ENCODE data around the gene MELK.

MELK gene

DNA sequence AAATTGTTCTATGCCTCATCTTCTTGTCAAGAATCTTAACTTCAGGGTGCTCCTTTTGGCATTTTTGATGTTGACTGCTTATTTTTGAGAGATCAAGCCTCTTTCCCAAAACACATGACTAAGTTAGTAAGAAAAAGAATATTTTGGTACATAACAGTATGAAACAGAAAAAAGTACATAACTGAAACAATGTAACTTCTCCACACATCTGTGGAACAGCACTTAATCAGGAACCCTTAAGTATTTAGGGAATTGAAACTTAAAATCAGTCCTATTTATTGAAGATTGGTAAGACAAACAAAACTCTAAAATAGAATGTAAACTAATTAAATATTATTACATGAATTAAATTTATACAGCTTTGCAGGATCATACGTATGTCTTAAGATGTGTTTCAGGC, 103.4 kb downstream of the MELK start:
- DNase-seq (ENCODE audit: low spot score): no peak

DNA sequence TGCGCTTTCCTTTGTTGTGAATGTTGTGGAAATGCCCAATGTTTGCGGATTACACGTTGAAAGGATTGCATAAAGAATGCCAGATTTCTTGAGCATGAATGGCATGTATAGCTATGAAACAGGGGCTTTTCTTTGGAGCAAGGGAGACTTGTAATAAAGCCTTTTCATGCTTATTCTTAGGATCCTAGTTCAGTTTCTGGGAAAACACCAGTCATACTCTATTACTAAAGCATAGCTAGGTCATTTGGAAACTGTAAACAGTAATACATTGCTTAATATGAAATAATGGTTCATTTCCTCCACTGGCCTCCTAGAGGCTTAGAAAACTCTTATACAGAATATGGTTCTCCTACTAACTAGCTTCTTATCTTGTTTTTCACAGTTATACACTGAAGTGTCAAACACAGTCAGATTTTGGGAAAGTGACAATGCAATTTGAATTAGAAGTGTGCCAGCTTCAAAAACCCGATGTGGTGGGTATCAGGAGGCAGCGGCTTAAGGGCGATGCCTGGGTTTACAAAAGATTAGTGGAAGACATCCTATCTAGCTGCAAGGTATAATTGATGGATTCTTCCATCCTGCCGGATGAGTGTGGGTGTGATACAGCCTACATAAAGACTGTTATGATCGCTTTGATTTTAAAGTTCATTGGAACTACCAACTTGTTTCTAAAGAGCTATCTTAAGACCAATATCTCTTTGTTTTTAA, 104.2 kb downstream of the MELK start:
- no peak for DNase-seq (ENCODE audit: low spot score)

DNA sequence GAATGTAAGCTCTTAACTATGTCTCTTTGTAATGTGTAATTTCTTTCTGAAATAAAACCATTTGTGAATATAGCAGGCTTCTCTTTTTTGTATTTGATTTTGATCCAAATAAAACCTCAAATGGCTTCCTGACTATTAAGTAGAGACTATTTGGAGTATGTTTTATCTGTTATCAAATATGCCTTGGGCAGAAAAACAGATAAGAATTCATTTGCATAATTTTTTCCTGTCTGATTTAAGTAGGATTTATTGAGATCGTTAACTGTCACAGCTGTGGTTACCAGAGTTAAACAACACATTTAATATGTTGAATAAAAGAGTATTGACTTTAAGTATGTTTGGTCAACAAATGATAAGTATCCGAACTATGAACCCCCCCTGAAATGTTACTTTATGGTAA, 104.9 kb downstream of the MELK start:
- no peak for DNase-seq (ENCODE audit: low spot score)

DNA sequence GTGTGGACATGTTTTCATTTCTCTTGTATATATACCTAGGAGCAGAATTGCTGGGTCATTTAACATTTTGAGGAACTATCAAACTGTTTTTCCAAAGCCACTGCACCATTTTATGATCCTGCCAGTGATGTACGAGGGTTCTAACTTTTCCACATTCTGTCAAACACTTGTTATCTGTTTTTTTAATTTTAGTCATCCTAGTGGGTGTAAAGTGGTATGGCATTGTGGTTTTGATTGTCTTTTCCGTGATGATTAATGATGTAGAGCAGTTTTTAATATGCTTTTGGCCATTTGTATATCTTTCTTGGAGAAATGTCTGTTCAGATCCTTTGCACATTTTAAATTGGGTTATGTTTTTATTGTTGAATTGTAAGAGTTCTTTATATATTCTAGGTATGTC, 107.0 kb downstream of the MELK start:
- no peak for DNase-seq (ENCODE audit: low spot score)

DNA sequence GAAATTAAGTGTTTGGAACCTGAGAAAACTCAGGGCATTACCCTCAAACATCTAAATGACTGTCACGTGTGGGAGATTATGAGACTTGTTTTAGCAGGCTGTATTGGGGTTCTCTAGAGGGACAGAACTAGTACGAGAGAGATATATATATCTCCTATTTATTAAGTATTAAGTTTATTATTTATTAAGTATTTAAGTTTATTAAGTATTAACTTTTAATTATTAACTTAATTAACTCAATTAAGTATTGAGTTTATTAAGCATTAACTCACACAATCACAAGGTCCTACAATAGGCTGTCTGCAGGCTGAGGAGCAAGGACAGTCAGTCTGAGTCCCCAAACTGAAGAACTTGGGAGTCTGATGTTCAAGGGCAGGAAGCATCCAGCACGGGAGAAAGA, 113.8 kb downstream of the MELK start:
- no peak for DNase-seq (ENCODE audit: low spot score)

DNA sequence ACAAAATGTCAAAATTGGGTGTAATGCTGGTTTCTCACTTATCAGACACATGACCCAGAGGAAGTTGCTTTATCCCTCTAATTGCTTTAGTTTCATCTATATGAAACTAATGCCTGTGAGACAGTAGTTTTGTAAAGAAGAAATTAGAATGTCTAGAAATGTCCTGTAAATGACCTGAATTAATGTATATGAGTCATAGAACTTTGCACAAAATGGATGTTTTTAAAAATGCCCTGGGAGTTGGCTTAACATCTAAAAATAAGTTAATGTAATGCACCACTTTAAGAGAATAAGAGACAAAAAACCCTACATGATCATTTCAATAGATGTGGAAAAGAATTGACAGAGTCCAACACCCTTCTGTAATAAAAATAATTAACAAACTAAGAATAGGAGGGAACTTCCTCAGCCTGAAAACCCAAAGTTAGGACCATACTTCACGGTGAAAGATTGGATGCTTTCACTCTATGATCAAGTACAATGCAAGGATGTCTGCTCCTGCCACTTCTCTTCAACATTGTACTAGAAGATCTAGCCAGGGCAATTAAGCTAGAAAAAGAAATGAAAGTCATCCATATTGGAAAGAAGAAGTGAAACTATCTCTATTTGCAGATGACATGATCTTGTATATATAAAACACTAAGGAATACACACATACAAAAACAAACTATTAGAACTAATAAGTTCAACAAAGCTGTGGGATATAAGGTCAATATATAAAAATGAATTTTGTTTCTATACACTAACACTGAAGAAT, 117.9 kb downstream of the MELK start:
- no peak for DNase-seq (ENCODE audit: low spot score)

DNA sequence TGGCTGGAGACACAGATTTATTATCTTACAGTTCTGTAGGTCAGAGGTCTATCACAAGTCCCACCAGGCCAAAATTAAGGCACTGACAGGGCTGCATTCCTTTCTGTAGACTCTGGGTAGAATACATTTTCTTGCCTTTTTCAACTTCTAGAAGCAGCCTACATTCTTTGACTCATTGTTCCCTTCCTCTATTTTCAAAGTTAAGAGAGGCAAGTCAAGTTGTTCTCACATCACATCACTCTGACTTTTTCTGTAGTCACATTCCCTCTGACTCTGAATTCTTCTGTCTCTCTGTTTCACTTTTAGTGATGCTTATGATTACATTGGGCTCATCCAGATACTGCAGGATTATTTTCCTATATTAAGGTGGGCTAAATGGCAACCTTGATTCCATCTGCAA, 119.0 kb downstream of the MELK start:
- no peak for DNase-seq (ENCODE audit: low spot score)

DNA sequence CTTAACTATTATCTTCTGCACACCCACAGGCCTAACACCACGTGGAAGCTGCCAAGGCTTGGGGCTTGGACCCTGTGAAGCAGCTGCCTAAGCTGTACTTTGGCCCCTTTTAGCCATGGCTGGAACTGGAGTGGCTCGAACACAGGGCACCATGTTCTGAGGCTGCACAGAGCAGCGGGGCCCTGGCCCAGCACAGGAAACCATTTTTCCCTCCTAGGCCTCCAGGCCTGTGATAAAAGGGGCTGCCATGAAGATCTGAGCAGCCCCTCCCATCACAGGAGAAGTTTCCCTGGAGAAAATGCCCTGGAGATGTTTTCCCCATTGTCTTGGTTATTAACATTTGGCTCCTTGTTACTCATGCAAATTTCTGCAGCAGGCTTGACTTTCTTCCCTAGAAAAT, 126.3 kb downstream of the MELK start:
- no peak for DNase-seq (ENCODE audit: low spot score)

DNA sequence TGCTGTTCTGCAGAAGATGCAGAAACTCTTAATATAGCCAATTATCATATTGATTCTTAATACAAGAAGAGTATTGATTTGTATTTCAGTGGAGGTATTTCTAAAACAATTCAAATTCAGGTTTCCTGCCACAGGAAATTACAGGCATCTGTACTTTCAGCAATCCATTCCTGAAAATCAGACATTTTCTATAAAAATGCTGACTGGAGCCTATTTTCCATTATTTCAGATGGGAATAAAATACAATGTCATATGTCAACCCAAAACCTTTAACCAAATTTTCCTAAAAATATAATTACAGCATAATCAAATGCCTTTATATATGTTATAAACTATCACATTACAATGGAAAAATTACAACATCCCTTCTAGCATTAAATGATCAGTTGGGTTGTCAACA, 131.5 kb downstream of the MELK start:
- DNase-seq (ENCODE audit: low spot score): no peak

DNA sequence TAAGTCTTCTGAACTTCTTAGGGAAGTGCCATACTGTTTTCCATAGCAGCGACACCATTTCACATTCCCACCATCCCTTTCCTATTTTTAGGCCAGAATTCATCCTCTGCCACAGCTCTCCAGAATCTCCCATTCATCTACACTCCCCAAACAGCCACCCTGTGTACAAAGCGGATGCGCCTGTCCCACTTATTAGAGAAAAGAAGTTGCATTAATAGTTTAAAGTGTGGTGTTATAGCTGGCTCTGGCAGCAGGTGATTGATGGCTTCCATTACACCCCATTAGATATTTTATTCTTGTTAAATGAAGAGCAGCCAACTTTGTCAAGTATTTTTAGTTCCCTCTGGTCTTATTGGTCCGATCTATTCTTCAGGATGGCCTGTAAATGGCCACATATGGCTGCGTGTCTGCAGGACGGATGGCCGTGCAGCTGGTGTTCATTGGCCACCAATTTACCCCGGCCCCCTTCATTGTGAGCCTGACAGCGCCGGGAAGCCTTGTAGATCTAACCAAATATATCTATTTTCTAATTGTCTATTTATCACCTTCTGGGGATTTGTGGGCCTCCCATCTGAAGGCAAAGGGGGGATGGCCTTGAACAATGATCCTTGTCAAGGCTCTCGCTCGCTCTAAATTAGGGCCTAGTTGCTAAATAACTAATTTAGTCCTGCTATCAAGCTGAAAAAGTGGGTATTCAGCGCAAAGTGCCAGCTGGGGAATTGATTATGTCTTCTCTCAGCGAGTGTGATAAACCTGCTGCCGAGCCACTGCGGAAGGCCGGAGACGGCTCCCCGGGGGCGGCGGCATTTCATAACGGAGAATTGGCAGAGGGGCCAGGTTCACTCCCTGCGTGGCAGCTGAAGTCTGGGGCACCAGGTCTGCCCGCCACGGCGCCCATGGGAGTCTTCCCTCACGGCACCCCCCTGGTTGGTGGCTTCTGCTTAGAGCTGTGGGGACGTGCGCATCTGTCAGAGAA, 141.1 kb downstream of the MELK start:
- no peak for DNase-seq (ENCODE audit: low spot score)

DNA sequence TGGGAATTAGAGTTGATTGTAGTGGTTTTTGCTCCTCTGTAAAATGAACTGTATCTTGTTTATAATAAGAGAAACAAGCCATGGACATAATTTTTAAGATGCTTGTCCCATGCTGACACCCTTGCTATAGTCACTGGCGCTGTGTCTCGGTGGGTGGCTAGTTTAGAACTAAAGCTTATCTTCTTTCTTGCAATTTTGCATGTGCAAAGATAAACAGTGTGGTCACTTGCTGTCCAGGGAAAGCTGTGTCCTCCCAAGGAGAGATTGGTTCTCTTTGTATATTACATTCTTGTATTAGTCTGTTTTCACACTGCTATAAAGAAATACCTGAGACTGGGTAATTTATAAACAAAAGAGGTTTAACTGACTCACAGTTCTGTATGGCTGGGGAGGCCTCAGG, 143.8 kb downstream of the MELK start:
- no peak for DNase-seq (ENCODE audit: low spot score)

DNA sequence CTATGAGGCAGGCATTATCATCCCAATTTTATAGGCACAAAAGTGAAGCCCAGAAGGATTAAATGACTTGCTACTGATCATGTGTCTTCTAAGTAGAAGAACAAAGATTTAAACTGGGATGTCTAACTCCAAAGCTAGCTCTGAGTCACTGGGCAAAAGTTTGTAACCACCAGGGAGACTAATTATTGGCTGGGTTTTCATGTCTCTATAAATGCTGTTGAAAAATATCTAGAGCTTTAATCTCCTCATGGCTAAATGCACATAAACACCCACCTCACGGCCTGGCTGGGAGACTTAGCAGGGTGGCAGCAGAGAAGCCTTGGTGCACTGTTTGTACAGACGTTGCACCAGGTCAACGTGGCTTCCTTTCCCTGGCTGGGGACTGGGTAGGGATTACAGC, 144.6 kb downstream of the MELK start:
- DNase-seq (ENCODE audit: low spot score): no peak

DNA sequence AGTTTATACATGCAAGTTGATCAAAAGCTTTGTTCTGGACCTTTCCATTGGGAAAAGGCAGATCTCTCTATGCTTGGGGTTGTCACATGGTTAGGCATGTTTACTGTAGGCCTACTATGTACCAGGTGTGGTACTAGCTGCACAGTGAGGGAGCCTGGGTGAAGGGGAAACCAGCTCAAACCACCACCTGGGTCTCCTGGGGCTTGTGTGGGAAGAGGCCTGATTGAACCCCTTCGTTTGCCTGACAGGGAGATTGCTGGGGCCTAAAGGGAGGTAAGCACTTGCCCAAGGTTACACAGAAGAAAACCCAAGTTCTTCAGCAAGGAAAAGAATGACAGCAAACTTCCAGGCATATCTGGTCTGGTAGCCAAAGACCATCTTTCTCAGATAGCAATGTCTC, 145.9 kb downstream of the MELK start:
- DNase-seq (ENCODE audit: low spot score): no peak

DNA sequence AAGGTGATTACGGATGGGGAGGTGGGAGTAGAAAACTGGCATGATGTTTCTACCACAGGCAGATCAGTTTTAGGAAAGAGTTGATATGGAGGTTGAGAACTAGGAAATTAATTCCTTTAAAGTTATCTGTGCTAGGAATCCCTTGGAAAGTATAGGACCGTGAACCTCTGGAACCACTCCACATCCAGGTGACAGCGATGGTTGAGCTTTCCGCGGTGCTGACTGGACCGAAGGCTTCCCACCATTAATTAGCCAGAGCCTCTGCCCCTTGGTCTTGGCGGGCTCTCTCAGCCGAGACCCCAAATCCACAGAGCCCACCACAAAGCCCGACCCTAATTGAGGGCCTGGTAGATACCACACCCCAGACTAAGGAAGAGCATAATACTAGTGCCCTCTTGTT, 147.3 kb downstream of the MELK start:
- DNase-seq (ENCODE audit: low spot score): no peak

DNA sequence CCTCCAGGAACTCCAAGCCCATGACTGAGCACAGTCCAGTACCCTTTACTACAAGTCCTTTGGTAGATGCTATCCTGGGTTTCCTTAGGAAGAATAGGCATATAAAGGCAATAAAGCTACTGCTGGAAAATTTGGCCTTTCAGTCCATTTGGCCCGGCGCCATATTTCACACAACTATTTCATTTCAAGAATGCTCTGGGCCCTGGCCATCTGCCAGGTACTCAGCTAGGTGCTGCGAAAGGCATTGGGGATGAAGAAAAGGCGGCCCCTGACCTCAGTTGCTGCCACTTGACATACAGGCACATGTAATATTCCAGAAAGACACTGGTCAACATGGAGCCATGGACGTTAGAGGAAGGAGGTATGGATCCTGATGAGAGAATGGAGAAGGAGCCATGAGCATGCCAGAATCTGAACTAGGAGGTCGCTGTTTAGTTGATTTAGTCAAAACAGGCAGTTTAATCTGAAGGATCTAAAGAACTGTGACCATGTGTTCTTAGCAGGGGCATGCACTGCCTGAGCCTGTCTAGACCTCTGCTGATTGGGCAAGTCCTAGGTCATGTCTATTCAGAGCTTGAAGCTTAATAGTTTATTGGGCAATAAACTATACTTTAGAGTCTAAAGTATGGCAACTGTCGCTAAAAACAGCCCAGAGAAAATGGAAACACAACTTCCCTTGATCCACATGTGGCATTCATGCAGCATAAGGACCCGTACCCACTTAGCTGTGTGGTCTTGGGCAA, 149.3 kb downstream of the MELK start:
- no peak for DNase-seq (ENCODE audit: low spot score)

DNA sequence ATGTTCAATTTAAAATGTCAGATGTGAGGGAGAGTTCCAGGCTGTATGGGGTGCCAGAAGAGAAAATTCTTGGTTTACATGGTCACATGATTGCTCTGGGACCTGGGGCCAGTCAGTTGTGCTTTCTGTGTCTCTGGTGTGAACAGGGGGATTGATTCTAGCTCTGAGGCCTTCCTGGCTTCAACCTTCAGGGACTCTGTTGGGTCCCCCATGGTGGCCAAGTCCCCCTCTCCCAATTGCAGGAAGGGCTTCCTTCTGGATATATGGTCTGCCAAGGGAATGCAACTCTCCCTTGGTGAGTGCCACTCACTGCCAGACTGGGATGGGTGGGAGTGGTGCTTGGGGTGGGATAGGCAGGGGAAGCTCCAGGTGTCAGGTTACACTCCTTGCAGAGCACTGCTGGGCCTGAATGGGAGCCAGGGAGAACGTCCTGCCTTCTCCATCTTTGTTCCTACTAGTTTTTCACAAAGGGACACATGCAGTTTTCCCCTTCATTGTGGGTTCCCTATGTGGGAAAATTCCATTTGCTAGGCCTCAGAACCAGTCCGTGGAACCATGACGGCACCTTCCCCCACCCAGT, 153.2 kb downstream of the MELK start:
- peak; percentile 36 for DNase-seq (ENCODE audit: low spot score)

Data from SW480 (cell line).